ENCODE measurements around the gene TRIM47. TPM values are rescaled to one million over a fixed set of nuclear protein-coding genes. Genes with fewer than 3 reads are reported as not detected.
A peak's percentile ranks its signal among the peaks of the same experiment; 100 is the strongest.

The TRIM47 gene
- total and polyA plus RNA-seq, 2 experiments from 2014 or later, result 1.2 to 1.4 TPM

DNA sequence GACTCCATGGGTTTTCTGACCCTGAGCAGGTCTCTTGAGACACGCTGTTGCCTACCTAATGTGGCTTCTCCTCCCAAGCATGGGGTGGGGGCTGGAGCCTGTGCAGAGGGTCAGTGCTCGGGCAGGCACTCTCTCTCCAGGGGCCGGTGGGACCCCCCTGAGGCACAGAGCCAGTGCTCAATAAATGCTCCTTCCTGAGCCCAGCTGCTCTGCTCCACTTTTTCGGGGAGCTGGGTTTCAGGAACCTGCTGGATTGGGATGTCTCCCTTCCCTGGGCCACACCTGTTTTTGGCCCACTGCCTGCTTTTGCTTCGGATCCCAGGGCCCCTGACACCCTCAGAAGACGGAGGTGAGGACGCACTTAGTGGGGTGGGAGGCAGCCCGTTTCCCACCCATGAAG is 19.7 kb upstream of the TRIM47 start:
- Histone ChIP-seq H4K20me1 (ENCODE audit: insufficient read depth) (no peaks in the 10 kb centered on the region), H3K27ac (no peak overlapping the region), H3K4me2 (ENCODE audit: unreplicated experiment) (no peak overlapping the region), H3K27me3 (replicated peaks; ENCODE audit: insufficient read depth) (no peaks in the 10 kb centered on the region), H3K4me3 (no peak overlapping the region), H3F3A (ENCODE audit: insufficient read depth) (peaks cover 9% of the 10 kb centered on the region; the same call in 1 of the 2 replicates), H3K9ac (no peak overlapping the region), H2AFZ (no peak overlapping the region), H3K36me3 (ENCODE audit: low read depth) (no peaks in the 10 kb centered on the region; the same call in 1 of the 2 replicates), H3K79me2 (ENCODE audit: insufficient read depth) (peaks cover 22% of the 10 kb centered on the region), H3K9me2 (ENCODE audit: insufficient read depth) (no peaks in the 10 kb centered on the region), H3K9me3 (ENCODE audit: low read depth) (no peaks in the 10 kb centered on the region), H3K4me1 (ENCODE audit: insufficient read depth) (peaks cover 8% of the 10 kb centered on the region)
- TF ChIP-seq EZH2 (IDR thresholded peaks at IDR 0.05; ENCODE audit: insufficient read depth, poor library complexity, severe bottlenecking), result no peak
- TF ChIP-seq EZH2phosphoT487 (IDR thresholded peaks at IDR 0.05; ENCODE audit: insufficient read depth, low read depth), result no peak
- WGBS, 2 experiments (ENCODE audit: low coverage in 1 of 2, low lambda C conversion rate in 2 of 2, missing lambda C conversion rate in 2 of 2), result 82 to 83% methylated on average over 8 of the region's 8 CpGs
- in situ Hi-C loops (cut with MboI), result no loop called here
- no peak for DNase-seq

DNA sequence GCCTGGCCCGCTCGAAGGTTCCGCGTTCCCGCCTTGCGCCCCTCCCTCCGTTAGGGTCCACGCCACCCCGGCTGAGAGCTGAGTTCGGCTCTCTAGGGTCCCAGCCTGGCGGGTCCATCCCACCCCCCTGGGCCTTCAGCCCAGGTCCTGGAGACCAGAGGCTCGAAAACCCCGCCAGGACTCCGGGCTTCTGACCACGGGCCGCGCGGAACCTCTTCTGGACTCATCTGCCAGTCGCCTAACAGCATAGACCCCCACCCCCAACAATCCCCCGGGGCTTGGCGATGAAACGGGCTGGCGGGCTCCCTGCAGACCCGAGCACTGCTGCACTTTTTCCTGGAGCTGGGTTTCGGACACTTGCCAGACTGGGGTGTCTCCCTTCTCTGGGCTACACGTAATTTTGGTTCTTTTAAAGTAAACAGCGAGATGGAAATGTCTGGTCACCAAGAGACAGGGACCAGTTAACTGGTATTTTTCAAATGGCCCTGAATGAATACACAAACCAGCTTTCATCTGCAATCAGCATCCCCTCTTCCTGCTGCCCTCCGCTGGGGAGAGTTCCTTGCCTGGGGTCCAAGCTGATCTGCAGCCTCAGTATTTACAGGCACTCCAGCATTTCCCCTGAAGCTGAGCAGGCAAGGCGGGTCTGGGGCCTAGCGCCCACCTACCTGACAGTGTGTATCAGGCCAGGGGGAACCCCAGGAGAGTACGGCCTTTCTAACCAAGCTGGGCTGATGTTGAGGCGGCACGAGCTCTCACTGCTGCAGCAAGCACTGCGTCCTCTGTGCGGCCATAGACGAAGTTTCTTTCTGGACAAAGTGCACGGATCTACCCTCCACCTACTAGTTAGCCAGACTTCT is 19.0 kb upstream of the TRIM47 start:
- H3K27ac ChIP-seq, result peak overlapping the region; percentile 67
- in situ Hi-C loops (cut with MboI), result no loop called here
- peak overlapping the region; percentile 62 for H2AFZ ChIP-seq
- WGBS, 2 experiments (ENCODE audit: low coverage in 1 of 2, low lambda C conversion rate in 2 of 2, missing lambda C conversion rate in 2 of 2), result 41 to 45% methylated on average over 26 to 30 of the region's 37 CpGs
- no peaks in the 10 kb centered on the region for H3K9me2 ChIP-seq (ENCODE audit: insufficient read depth)
- no peaks in the 10 kb centered on the region for H4K20me1 ChIP-seq (ENCODE audit: insufficient read depth)
- no peaks in the 10 kb centered on the region; the same call in 1 of the 2 replicates for H3K36me3 ChIP-seq (ENCODE audit: low read depth)
- peak; percentile 29 for DNase-seq
- peaks cover 21% of the 10 kb centered on the region for H3K79me2 ChIP-seq (ENCODE audit: insufficient read depth)
- peaks cover 6% of the 10 kb centered on the region; the same call in 1 of the 2 replicates for H3F3A ChIP-seq (ENCODE audit: insufficient read depth)
- H3K4me2 ChIP-seq (ENCODE audit: unreplicated experiment), result peak overlapping the region; percentile 86
- TF ChIP-seq EZH2 (IDR thresholded peaks at IDR 0.05; ENCODE audit: insufficient read depth, poor library complexity, severe bottlenecking) (no peak), EZH2phosphoT487 (IDR thresholded peaks at IDR 0.05; ENCODE audit: insufficient read depth, low read depth) (no peak)
- peak overlapping the region; percentile 70 for H3K4me3 ChIP-seq
- H3K27me3 ChIP-seq (replicated peaks; ENCODE audit: insufficient read depth), result no peaks in the 10 kb centered on the region
- H3K9me3 ChIP-seq (ENCODE audit: low read depth), result no peaks in the 10 kb centered on the region
- peaks cover 8% of the 10 kb centered on the region for H3K4me1 ChIP-seq (ENCODE audit: insufficient read depth)
- H3K9ac ChIP-seq, result peak overlapping the region; percentile 89

DNA sequence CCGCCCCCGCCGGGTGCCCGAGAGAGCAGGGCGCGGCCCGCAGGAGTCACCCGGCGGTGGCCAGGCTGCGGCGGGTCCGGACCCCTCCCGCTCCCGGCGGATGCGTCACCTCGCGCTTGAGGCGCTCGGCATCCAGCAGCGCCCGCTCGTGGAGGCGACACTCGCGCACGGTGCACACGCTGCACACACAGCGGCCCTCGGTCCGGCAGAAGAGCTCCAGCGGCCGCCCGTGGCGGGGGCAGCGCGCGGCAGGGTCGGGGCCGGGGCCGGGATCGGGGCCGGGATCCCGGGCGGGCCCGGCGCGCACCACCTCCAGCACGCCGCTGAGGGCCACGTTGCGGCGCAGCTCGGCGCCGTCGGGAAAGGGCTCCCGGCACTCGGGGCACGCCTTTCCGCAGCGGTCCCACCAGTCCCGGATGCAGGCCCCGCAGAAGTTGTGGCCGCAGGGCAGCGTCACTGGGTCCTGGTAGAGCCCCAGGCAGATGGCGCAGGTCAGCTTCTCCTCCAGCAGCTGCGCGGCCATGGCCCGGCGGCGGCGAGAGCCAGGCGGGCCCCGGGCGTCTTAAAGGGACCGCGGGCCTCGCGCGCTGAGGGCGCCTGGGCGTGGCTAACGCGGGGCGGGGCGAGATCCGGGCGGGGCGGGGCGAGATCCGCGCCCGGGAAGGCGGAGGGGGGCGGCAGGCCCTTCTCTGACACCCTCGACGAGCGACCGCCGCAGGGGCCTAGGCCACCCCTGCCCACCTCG is 18.2 kb upstream of the TRIM47 start, which contains the start of gene TRIM65:
TSS of gene TRIM65 (minus strand) at position 537 of the 745 bp plus-strand sequence. CDS start at position 523, 14 bp downstream.
- no peaks in the 10 kb centered on the region; the same call in 1 of the 2 replicates for H3K36me3 ChIP-seq (ENCODE audit: low read depth)
- no peaks in the 10 kb centered on the region for H3K9me2 ChIP-seq (ENCODE audit: insufficient read depth)
- WGBS, 2 experiments (ENCODE audit: low coverage in 1 of 2, low lambda C conversion rate in 2 of 2, missing lambda C conversion rate in 2 of 2), result 1 to 2% methylated on average over 40 to 76 of the region's 102 CpGs

More for the DNA sequence above, 18.2 kb upstream of the TRIM47 start, which contains the start of gene TRIM65:
- Histone ChIP-seq H3K4me1 (ENCODE audit: insufficient read depth) (peaks cover 8% of the 10 kb centered on the region), H3K4me2 (ENCODE audit: unreplicated experiment) (peak within 1 kb of the TSS; percentile 86), H3K27me3 (replicated peaks; ENCODE audit: insufficient read depth) (no peaks in the 10 kb centered on the region), H2AFZ (peak within 1 kb of the TSS; percentile 72), H4K20me1 (ENCODE audit: insufficient read depth) (no peaks in the 10 kb centered on the region), H3F3A (ENCODE audit: insufficient read depth) (peaks cover 6% of the 10 kb centered on the region; the same call in 1 of the 2 replicates), H3K4me3 (peak within 1 kb of the TSS; percentile 70), H3K9ac (peak within 1 kb of the TSS; percentile 89), H3K9me3 (ENCODE audit: low read depth) (no peaks in the 10 kb centered on the region), H3K79me2 (ENCODE audit: insufficient read depth) (peaks cover 21% of the 10 kb centered on the region), H3K27ac (peak within 1 kb of the TSS; percentile 67)
- in situ Hi-C loops (cut with MboI), result no loop called here
- TF ChIP-seq EZH2 (IDR thresholded peaks at IDR 0.05; ENCODE audit: insufficient read depth, poor library complexity, severe bottlenecking) (no peak), EZH2phosphoT487 (IDR thresholded peaks at IDR 0.05; ENCODE audit: insufficient read depth, low read depth) (no peak)
- peak; percentile 97 for DNase-seq
